ENCODE measurements around the gene DHRS3. TPM values are rescaled to one million over a fixed set of nuclear protein-coding genes. Genes with fewer than 3 reads are reported as not detected.

DHRS3 gene
- total and polyA plus RNA-seq, 10 of the 15 experiments (the other 5 are each of a cell fraction or from before 2014, with no cell fraction given): 0.23 to 29.7 (median 1.2) TPM

GRCh38 chr1:12600335-12600734, 17.7 kb downstream of the DHRS3 start:
- Histone ChIP-seq H4K20me1 (ENCODE audit: control insufficient read depth, insufficient read depth) (no peaks in the 10 kb centered on the region), H3K4me2 (ENCODE audit: control insufficient read depth, insufficient read depth) (no peak overlapping the region), H2AFZ (ENCODE audit: control insufficient read depth, low read depth, low read length) (no peak overlapping the region), H3K9ac (ENCODE audit: control insufficient read depth, insufficient read depth, low read length) (no peak overlapping the region), H3K36me3 (ENCODE audit: control insufficient read depth in 2 of 2, insufficient read depth in 2 of 2, low read length in 1 of 2) (no peaks in the 10 kb centered on the region), H3K27ac (ENCODE audit: control insufficient read depth, insufficient read depth) (no peak overlapping the region), H3K27me3 (replicated peaks in 1 of 2; ENCODE audit: control insufficient read depth in 2 of 2, insufficient read depth in 2 of 2, low read length in 1 of 2) (no peaks in the 10 kb centered on the region; a peak in 1 of 4 replicates), H3K9me3 (replicated peaks; ENCODE audit: control insufficient read depth, insufficient read depth, low read length) (no peaks in the 10 kb centered on the region), H3K79me2 (ENCODE audit: control insufficient read depth, insufficient read depth, low read length) (no peaks in the 10 kb centered on the region), H3K4me3 (no peak overlapping the region), H3K4me1 (ENCODE audit: control insufficient read depth, insufficient read depth, low read length) (no peaks in the 10 kb centered on the region)
- TF ChIP-seq RBBP5 (conservative IDR thresholded peaks at IDR 0.05) (no peak), ZNF592 (IDR thresholded peaks at IDR 0.05) (no peak), BCL11A (IDR thresholded peaks at IDR 0.05; ENCODE audit: low read depth, low read length) (no peak), POLR2AphosphoS5 (IDR thresholded peaks at IDR 0.05; ENCODE audit: low read length) (no peak), PAX8 (IDR thresholded peaks at IDR 0.05) (no peak), FOXM1 (IDR thresholded peaks at IDR 0.05; ENCODE audit: low read depth, low read length) (no peak), NFYA (IDR thresholded peaks at IDR 0.05; ENCODE audit: borderline replicate concordance, low read depth, low read length) (no peak), BMI1 (IDR thresholded peaks at IDR 0.05; ENCODE audit: borderline replicate concordance) (no peak), GABPA (IDR thresholded peaks at IDR 0.05; ENCODE audit: low read depth) (no peak), SMAD1 (IDR thresholded peaks at IDR 0.05; ENCODE audit: low read depth, partially characterized antibody) (no peak), NR2C1 (IDR thresholded peaks at IDR 0.05) (no peak)
- ChIA-PET POLR2A (no interaction called here), RAD21 (ENCODE audit: unreplicated experiment) (interaction anchor here (4.7 kb wide), 1 partner anchor 18 kb away, joined by 50 read pairs; the partner anchor contains the start of gene DHRS3), CTCF (interaction anchor here (1.4 to 5.1 kb wide), 4 partner anchors 12 to 328 kb away, joined by 4 to 47 read pairs (median 10); partner anchors contain the start of gene DHRS3), SMC1A (ENCODE audit: uncharacterized antibody, unreplicated experiment) (interaction anchor here (4.6 kb wide), 1 partner anchor 17 kb away, joined by 49 read pairs; the partner anchor contains the start of gene DHRS3)
- DNase-seq (ENCODE audit: low read depth, low spot score) (no peak), FAIRE-seq (no peak), ATAC-seq (no peak)
- in situ Hi-C loops (cut with MboI): no loop called here
- BruUV-seq (replicated peaks): no TSS peak
- intact Hi-C loops (cut with micrococcal nuclease; ENCODE audit: unreplicated experiment): loop anchor here (5.0 kb wide), 1 partner anchor 153 kb away; no protein-coding TSS in a partner anchor
- WGBS (ENCODE audit: insufficient coverage, insufficient replicate concordance, low lambda C conversion rate, missing lambda C conversion rate): 43% methylated on average over 7 of the region's 7 CpGs
